NCI-H128 (cell line): ENCODE data around the gene MED12.
"Not testable (repeated sequence)": the region's sequence is repeated elsewhere in the genome, so short reads cannot be mapped to it uniquely, and the experiment has no call there.

ENCODE experiments used
- DNase-seq: peaks from one replicate; lab custom pipeline; 2025; ENCODE audit not compliant: unreplicated experiment; lab: John Stamatoyannopoulos, UW

MED12 gene

DNA sequence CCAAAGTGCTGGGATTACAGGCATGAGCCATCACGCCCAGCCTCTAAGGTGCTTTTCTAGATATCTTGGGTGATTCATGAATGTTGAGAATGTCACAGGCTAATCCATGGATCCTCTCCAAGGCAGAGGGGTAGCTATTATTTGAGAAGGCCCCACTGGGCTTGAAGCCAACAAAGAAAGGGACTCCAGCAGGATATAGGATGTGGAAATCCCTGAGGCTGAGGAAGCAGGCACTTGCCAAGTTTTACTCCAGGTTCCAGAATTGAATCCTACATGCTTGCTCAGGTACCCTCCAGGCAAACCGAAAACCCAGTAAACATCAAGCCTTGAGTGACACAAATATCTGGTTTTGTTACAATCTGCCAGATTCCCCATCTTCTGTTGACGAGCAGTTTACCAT, 42.1 kb downstream of the MED12 start:
- DNase-seq, result no peak

GRCh38 chrX:71162981-71163380, 44.6 kb downstream of the MED12 start:
- DNase-seq, result no peak

DNA sequence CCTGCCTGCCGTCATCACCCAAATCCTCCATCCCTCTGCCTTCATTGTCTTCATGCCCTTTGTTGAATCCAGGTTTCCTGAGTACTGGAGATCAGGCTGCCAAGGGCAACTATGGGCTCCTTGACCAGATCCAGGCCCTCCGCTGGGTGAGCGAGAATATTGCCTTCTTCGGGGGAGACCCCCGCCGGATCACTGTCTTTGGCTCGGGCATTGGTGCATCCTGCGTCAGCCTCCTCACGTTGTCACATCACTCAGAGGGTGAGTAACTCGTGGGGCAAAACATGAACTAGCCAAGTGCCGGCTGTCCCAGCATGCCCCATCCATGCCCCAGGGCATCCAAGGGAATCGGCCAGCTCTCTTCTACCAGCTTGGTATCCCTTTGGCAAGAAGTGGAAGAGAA, 45.7 kb downstream of the MED12 start:
- DNase-seq, result no peak

DNA sequence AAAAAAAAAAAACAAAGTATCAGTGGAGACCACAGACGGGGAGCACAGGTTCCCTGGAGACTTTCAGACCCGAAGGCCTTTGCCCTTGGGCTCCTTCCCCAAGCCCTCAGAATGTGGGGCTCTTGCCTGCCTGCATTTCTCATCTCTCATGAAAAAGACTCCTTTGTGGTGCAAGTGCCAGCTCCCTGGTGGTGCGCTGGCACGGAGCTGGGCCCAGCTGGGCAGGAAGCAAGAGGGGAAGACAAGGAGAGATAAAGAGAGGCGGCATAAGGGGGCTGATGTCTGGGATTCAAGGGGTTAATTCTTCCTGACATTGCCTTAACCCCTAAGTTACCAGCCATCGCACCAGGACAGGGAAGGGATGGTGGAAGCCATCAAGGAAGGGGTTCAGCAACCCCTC, 48.1 kb downstream of the MED12 start:
- DNase-seq, result no peak

- no peak for DNase-seq
Observed at GRCh38 chrX:71167031-71167781, 48.8 kb downstream of the MED12 start.

DNA sequence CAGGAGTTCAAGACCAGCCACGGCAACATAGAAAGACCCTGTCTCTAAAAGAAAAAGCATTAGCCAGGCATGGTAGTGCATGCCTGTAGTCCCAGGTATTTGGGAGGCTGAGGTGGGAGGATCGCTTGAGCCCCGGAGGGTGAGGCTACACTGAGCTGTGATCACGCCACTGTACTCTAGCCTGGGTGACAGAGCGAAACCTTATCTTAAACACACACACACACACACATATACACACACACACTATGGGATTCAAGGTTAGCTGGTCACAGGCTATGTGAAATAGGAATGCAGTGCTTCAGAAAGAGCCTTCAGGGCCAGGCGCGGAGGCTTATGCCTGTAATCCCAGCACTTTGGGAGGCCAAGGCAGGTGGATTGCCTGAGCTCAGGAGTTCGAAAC, 49.7 kb downstream of the MED12 start:
- no peak for DNase-seq

- no peak for DNase-seq
Observed at GRCh38 chrX:71169586-71169985, 51.2 kb downstream of the MED12 start.

- DNase-seq, result no peak
Observed at GRCh38 chrX:71170660-71171059, 52.3 kb downstream of the MED12 start.

DNA sequence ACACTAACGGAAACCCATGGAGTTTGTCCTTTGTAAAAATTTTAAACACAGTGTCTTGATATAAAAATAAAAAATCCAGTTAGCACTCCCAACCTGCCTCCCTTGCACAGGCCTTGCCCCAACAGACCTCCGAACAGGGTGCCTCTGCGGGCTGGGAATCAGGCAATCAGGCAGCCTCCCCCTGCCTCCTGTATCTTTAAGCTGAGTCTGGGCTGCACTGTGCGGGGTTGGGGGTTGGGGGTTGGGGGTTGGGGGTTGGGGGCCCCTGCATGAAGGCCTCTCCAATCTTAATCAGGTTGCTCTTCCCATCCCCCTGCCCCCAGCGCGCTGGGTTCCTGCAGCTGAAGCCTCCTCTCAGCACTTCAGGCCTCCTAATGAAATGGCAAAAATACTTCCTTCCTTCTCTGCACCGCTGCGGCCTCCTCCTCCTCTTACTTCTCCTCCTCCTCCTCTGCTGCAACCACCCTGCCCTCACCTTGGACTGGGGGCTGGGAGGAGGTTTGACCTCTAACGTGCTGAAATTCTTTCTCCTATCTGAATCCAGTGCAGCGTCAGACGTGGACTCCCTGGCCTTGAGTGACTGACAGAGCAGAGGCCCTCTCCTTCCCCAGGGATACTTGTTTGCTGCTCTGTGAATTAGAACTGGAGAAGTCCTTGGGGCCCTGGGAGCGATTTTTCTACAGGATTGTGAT, 52.9 kb downstream of the MED12 start:
- DNase-seq, result no peak

- no peak for DNase-seq
Observed at GRCh38 chrX:71173440-71173839, 55.0 kb downstream of the MED12 start.

- no peak for DNase-seq
Observed at GRCh38 chrX:71174795-71175194, 56.4 kb downstream of the MED12 start.

DNA sequence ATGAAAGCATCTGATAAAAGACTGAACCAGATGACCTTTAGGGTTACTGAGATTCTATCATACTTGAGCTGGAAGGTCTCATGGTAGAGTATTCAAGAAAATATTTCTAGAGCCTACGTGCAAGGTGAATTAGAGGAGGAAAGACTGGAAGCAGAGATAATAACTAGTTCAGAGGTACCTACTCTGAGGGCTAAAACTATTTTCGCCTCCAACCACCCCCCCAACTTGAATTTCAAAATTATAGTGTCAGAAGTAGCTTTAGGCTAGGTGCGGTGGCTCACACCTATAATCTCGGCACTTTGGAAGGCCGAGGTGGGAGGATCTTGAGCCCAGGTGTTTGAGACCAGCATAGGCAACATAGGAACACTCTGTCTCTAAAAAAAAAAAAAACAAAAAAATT, 57.1 kb downstream of the MED12 start:
- no peak for DNase-seq

DNA sequence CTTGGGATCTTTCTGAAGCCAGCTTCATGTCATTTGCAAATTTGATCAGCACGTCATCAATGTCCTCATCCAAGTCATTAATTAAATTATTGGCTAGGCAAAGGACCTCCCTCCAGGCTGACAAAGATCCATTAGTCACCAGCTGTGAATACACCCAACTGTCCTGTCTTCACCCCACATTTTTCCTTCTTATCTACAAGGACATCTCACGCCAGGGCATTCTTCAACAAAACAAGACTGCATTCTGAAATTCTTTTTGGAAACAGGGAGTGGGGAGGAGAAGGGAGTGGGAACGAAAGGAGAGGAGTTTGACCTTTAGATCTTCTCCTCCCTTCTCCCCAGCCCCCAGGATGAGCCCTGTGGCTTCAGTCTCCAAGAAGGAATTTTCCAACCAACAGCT, 58.9 kb downstream of the MED12 start:
- no peak for DNase-seq

- peak; percentile 9 for DNase-seq
Observed at GRCh38 chrX:71178908-71179307, 60.5 kb downstream of the MED12 start.

GRCh38 chrX:71180579-71181265, 62.3 kb downstream of the MED12 start:
- not testable (repeated sequence) for DNase-seq

- DNase-seq, result no peak
Observed at GRCh38 chrX:71181558-71181909, 63.1 kb downstream of the MED12 start.

GRCh38 chrX:71181910-71182799, 63.8 kb downstream of the MED12 start:
- DNase-seq, result peak; percentile 89

- no peak for DNase-seq
Observed at GRCh38 chrX:71182871-71183270, 64.5 kb downstream of the MED12 start.

- DNase-seq, result no peak
Observed at GRCh38 chrX:71183341-71183740, 64.9 kb downstream of the MED12 start.

GRCh38 chrX:71184092-71184491, 65.7 kb downstream of the MED12 start:
- no peak for DNase-seq

GRCh38 chrX:71184803-71185495, 66.6 kb downstream of the MED12 start:
- DNase-seq, result no peak
